ENCODE results near the gene PRKCH.
"Not testable (repeated sequence)": the region's sequence is repeated elsewhere in the genome, so short reads cannot be mapped to it uniquely, and the experiment has no call there.

Gene PRKCH

GRCh38 chr14:61528591-61529021 is 207.2 kb downstream of the PRKCH start:
- no peak for TF ChIP-seq CTCF (IDR thresholded peaks at IDR 0.05; ENCODE audit: low read depth, low read length)
- no peak overlapping the region for H3K4me3 ChIP-seq (ENCODE audit: low read depth, low read length)

GRCh38 chr14:61529360-61529759 is 208.0 kb downstream of the PRKCH start:
- not testable (repeated sequence) for H3K4me3 ChIP-seq (ENCODE audit: low read depth, low read length)

- no peak for TF ChIP-seq CTCF (IDR thresholded peaks at IDR 0.05; ENCODE audit: low read depth, low read length)
These were observed 208.9 kb downstream of the PRKCH start for GRCh38 chr14:61530296-61530695.

GRCh38 chr14:61530896-61531295 is 209.5 kb downstream of the PRKCH start:
- no peak overlapping the region for H3K4me3 ChIP-seq (ENCODE audit: low read depth, low read length)
- no peak for TF ChIP-seq CTCF (IDR thresholded peaks at IDR 0.05; ENCODE audit: low read depth, low read length)

More at GRCh38 chr14:61530296-61530695, 208.9 kb downstream of the PRKCH start:
- H3K4me3 ChIP-seq (ENCODE audit: low read depth, low read length), result no peak overlapping the region

- no peak for TF ChIP-seq CTCF (IDR thresholded peaks at IDR 0.05; ENCODE audit: low read depth, low read length)
- no peak overlapping the region for H3K4me3 ChIP-seq (ENCODE audit: low read depth, low read length)
These were observed 210.2 kb downstream of the PRKCH start for GRCh38 chr14:61531465-61532122.

GRCh38 chr14:61532123-61532505 is 210.7 kb downstream of the PRKCH start:
- TF ChIP-seq CTCF (IDR thresholded peaks at IDR 0.05; ENCODE audit: low read depth, low read length), result no peak
- H3K4me3 ChIP-seq (ENCODE audit: low read depth, low read length), result no peak overlapping the region

- TF ChIP-seq CTCF (IDR thresholded peaks at IDR 0.05; ENCODE audit: low read depth, low read length), result no peak
- no peak overlapping the region for H3K4me3 ChIP-seq (ENCODE audit: low read depth, low read length)
These were observed 211.4 kb downstream of the PRKCH start for GRCh38 chr14:61532763-61533162.

Data from WI38 (cell line).